Choroid plexus epithelial cell (primary cell): Measurements from ENCODE around the gene NLGN1.

Experiments
- DNase-seq: peaks from one replicate; pipeline ENCODE4 v3.0.0-alpha.2; 2010; ENCODE audit warnings: low read depth
- H3K4me3 ChIP-seq: 2 replicates; pipeline ENCODE4 v1.5.1; 2011; ENCODE audit warnings: low read depth, mild to moderate bottlenecking, control low read depth, low read length, moderate library complexity
- TF ChIP-seq, protein P1 (sequence below): conservative IDR thresholded peaks from 2 replicates; pipeline ENCODE4 v1.5.1; 2011; ENCODE audit warnings: low read depth, mild to moderate bottlenecking, control low read depth, inconsistent platforms, low read length, moderate library complexity

NLGN1 gene

DNA sequence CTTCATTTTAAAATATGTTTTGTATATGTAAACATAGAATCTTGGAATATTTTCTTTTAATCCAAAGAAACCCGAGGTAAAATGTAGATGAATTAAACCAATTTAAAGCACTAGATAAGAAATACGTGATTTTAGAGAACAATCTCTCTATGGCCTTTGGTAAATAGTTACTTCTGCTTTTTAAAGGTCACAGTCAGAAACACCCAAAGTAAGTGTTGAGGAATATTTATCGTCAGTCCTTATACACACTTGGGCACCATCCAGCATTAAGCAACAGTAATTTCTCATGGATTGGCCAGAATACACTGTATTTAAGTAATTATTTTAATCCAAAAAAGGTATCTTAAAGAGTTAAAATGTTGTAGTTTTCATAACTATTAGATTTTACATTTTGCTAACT is 713.2 kb downstream of the NLGN1 start:
- no peak overlapping the region for H3K4me3 ChIP-seq
- no peak for DNase-seq
- TF ChIP-seq, protein P1, sequence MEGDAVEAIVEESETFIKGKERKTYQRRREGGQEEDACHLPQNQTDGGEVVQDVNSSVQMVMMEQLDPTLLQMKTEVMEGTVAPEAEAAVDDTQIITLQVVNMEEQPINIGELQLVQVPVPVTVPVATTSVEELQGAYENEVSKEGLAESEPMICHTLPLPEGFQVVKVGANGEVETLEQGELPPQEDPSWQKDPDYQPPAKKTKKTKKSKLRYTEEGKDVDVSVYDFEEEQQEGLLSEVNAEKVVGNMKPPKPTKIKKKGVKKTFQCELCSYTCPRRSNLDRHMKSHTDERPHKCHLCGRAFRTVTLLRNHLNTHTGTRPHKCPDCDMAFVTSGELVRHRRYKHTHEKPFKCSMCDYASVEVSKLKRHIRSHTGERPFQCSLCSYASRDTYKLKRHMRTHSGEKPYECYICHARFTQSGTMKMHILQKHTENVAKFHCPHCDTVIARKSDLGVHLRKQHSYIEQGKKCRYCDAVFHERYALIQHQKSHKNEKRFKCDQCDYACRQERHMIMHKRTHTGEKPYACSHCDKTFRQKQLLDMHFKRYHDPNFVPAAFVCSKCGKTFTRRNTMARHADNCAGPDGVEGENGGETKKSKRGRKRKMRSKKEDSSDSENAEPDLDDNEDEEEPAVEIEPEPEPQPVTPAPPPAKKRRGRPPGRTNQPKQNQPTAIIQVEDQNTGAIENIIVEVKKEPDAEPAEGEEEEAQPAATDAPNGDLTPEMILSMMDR: no peak

- TF ChIP-seq, protein P1: no peak
- DNase-seq: no peak
Measured at GRCh38 chr3:174111776-174112175, 714.2 kb downstream of the NLGN1 start.

DNA sequence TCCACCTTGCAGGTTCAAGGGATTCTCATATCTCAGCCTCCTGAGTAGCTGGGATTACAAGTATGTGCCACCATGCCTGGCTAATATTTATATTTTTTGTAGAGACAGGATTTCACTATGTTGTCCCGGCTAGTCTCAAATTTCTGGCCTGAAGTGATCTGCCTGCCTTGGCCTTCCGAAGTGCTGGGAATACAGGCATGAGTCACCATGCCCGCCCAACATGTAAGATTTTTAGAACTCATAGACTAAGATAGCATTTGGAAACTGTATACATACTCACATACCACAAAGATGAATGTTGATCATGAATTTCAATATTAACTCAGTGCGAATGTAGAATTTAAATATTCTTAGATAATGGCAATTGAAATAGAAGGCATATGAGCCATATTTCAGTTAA is 718.9 kb downstream of the NLGN1 start:
- TF ChIP-seq, protein P1: no peak
- peak; percentile 8 for DNase-seq

More at GRCh38 chr3:174111776-174112175, 714.2 kb downstream of the NLGN1 start:
- H3K4me3 ChIP-seq: no peak overlapping the region

DNA sequence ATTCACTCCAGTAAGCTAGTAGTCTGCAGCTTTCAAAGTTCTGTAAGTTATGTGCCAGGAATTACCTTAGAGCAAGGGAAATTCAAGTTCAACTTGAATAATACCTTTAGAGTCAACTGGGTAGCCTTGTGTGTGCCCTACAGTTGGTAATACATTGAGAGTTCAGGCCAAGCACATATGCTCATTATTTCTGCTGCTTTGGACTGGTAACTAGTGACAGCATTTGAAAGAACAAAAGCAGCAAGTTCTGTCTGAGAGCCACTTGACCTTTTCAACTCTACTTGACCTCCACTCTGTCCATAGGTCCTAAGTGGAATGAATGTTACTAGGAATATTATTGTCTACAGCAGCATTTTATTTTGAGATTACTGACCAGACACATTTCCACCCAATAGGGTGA is 723.5 kb downstream of the NLGN1 start:
- TF ChIP-seq, protein P1: no peak
- no peak overlapping the region for H3K4me3 ChIP-seq
- DNase-seq: no peak

More for the DNA sequence above, 718.9 kb downstream of the NLGN1 start:
- H3K4me3 ChIP-seq: no peak overlapping the region

DNA sequence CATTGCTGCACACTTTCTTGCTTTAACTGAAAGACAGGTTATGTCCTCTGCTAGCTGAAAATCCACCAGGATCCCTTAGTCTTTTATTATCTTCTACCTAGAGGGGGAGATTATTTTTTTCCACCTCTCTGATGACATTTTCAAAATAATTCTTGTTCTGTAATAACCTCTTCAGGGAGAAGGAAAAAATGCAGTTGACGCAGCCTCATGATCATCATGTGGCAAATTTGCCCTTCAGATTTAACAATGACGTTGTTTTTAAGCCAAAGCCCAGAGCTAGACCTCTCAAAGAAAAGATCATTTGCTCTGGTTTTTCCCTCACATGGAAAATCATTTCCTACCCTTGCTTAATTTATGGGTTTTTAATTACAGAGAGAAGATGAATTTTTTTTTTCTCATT is 724.9 kb downstream of the NLGN1 start:
- TF ChIP-seq, protein P1: no peak
- no peak overlapping the region for H3K4me3 ChIP-seq
- no peak for DNase-seq

DNA sequence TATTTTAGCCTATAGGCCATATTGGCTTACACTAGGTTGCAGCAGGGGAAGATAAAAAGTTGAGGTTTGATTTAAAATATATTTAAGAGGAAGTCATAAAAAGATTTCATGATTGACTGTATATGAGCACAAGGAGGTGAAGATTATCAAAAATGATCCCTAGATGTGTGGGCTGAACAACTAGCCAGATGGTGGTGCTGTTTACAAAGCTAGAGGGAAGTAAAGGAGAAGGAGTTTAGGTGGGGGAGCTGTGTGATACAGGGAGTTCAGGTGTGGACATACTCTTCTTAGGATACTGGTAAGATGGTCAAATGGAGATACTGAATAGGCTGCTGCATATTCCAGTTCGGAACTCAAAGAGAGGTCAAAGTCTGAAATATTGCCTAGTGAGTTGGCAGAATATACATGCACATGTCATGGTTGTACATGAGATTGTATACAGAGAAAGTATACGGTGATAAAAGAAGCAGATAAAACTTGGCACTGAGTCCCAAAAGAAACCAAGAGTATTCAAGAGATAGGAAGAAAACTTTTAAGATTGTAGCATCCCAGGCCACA is 727.8 kb downstream of the NLGN1 start:
- peak; percentile 49 for DNase-seq
- H3K4me3 ChIP-seq: no peak overlapping the region
- TF ChIP-seq, protein P1: peak; percentile 70
